NCI-H748 treated with DMSO at 0.1 percent for 48 hours (cell line): ENCODE data around the gene RBM44.

ENCODE experiments used
- DNase-seq: peaks from one replicate; lab custom pipeline; 2025; lab: John Stamatoyannopoulos, UW

Gene RBM44

DNA sequence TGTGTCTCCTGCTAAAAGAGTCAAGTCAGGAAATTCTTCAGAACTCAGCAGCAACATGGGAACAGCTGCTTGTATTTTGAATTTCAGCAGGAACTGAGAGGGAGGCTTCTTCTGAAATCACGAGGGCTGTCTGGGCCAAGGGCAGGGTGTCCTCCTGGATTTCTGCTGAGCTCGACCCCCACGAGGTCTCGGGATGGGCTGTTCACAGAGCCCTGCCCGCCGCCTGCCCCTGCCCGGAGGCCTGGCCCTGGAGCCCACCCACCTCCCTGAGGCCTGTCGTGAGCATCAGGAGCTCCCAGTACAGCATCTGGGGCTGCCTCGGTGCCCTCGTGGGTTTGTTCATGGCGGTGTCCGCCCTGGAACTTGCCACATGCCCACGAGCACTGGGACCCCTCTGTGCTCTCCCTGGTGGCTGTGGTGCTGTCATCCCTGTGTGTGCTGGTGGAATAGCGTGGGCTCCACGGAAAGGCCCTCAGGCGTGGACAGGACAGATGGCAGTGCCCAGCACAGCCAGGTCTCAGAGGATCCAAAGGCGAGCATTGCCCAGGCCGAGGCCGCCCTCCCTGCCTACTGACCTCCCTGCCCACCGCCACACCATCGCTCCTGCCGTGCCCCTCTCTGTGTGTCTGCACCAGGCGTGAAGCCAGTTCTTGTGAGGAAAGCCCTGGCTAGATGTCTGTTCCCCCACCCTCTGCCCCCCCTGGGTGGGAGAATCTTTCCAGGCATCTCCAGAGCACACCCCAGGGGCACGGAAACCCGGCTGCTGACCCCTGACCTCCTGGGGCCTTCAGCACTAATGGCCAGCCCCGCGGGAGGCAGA, 86.7 kb downstream of the RBM44 start:
- no peak for DNase-seq

DNA sequence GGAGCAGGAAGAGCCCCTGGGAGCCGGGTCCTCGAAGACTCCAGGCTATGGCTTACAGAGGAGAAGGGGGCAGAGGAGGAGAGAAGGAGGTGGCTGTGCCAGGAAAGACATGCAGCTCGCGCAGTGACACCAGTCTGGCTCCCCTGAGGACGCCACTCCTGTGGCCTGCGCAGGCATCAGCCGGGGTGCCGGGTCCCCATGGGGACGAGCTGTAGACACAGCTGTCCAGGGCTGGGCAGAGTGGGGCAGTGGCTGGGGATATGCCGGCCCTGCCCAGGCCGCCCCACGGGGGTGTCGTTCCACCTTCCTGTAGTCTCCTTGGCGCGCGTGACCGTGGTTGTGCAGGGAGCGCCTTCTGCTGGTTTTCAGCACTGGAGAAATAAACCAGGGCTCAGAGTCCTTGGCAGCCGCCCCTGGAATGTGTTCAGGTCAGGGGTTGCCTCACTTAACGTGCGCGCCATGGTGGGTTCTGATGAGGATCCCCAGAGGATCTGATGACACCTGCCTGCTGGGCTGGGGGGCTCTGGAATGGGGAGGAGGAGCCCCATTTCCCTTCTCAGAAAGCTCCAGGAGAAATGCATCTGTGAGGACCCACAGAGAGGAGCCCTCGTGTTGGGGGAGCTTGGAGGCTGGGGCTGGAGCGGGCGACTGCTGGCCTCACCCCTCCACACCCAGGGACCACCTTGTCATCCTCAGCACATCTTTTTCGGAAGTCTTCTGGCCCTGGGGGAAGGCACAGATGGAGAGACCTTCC, 87.5 kb downstream of the RBM44 start:
- DNase-seq = no peak

DNA sequence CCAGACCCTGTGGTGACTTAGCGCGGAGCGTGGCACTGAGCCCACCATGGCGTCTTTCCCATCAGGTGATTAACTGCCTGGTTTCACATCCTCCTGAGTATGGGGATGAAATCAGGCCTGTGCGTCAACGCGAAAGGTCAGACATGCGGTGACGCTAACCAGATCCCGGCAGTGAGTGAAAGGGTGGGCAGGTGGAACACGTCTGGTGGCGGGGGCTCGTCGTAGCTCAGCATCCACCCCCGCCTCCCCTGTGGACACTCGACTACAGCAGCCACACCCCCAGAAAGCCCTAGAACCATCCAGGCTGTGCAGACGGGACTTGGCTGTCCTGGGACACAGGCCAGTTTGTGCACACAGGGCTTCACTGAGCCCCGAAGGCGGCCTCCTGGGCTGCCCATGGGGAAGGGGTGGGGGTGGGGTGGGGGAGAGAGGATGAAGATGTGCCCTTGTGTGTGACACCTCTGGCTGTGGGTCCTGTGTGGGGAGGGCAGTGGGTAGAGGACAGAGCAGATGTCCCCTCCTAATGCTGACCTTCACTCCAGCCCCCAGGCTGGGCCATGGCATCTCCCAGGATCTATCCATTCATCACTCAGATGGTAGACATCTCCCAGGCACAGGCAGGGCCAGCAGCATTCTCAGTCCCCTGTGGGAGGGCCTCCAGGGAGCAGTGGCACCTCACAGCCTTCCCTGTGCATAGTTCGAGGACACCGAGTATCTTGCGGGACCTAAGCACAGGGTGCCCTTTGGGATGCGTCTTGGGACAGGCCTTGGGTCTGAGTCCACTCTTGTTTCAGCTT, 88.3 kb downstream of the RBM44 start:
- no peak for DNase-seq

DNA sequence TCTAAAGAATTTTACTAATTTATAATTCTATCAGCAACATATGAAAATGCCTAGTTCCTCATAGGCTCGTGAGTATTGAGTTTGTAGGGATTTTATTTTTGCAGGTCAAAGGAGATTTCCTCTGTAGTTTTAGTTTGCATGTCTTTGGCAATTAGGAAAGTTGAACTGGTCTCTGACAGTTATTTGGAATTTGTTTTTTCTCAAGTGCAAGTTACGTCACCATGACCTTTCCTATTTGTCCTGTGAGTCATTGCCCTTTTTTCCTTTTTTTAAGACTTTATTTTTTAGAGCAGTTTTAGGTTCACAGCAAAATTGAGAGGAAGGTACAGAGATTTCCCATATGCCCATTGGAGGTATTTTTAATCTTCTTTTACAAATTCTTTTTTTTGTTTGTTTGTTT, 89.8 kb downstream of the RBM44 start:
- no peak for DNase-seq

DNA sequence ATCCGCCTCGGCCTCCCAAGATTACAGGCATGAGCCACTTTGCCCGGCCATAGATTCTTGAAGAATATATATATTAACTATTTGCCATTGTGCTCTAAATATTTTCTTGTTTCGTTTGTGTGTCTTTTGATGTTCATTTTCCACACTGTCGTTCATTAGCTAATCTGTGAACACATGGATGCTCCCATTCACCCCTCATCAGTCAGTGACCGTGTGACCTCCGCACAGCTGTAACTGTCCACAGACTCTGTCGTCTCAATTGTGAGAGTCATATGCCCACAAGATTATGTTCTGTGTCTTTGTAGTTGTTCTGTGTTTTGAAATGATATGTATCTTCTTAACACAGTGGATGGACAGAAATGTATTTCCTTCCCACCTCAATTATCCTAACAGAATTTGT, 90.4 kb downstream of the RBM44 start:
- no peak for DNase-seq

DNA sequence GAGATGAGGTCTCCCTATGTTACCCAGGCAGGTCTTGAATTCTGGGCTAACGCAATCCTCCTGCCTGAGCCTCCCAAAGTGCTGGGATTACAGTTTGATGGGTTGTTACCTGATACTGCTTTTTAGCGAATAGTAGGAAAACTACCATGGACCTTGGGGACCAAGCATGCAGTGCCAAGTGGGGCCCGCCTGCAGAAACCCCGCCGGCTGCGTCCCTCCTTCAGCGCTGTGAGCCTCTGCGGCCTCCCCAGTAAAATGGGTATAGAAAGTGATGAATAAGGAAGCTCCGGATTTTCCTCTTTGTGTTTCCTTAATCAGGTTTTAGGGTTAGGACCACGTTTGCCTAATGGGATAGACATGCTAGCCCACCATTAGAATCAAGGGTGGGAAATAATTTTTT, 91.2 kb downstream of the RBM44 start:
- no peak for DNase-seq
